Keratinocyte (primary cell): ENCODE results near the gene TOX2. TPM values are rescaled to one million over a fixed set of nuclear protein-coding genes. Genes with fewer than 3 reads are reported as not detected.

Source experiments
- DNase-seq: peaks from one replicate; pipeline ENCODE4 v3.0.0-alpha.2; 2011; ENCODE audit warnings: low read depth, missing footprints, low spot score
- FAIRE-seq: peaks from 2 replicates; lab custom pipeline; 2011; peaks lifted over from hg19 to GRCh38; lab: Jason Lieb, UNC
- H2AFZ ChIP-seq: 2 replicates; pipeline ENCODE4 v1.6.0; 2012; ENCODE audit warnings: low read length, control low read depth, inconsistent platforms; ENCODE audit not compliant: control insufficient read depth
- H3K27ac ChIP-seq: 2 replicates; pipeline ENCODE4 v1.5.1; 2011; ENCODE audit warnings: low read length; ENCODE audit not compliant: control insufficient read depth, insufficient read depth
- H3K27me3 ChIP-seq: 3 replicates; pipeline ENCODE4 v1.6.0; 2011; ENCODE audit warnings: low read length; ENCODE audit not compliant: control insufficient read depth, insufficient read depth; ENCODE audit errors: extremely low read depth
- H3K36me3 ChIP-seq, 2 experiments: 2 replicates in 1 of 2; 3 replicates in 1 of 2; pipeline ENCODE4 v1.5.1; 2011; ENCODE audit warnings: low read length in 2 of 2, mild to moderate bottlenecking in 1 of 2; ENCODE audit not compliant: control insufficient read depth in 2 of 2, insufficient read depth in 2 of 2; ENCODE audit errors: extremely low read depth in 1 of 2
- H3K4me1 ChIP-seq: 3 replicates; pipeline ENCODE4 v1.5.1; 2011; ENCODE audit warnings: low read length; ENCODE audit not compliant: control insufficient read depth, insufficient read depth; ENCODE audit errors: extremely low read depth
- H3K4me2 ChIP-seq: 3 replicates; pipeline ENCODE4 v1.6.0; 2011; ENCODE audit warnings: low read depth, low read length; ENCODE audit not compliant: control insufficient read depth, insufficient read depth; ENCODE audit errors: extremely low read depth
- H3K4me3 ChIP-seq, 3 experiments: fragments of 200-600 bp in 1 of 3; sonication (generic) in 1 of 3; 2 replicates in 2 of 3; 3 replicates in 1 of 3; pipeline ENCODE4 v1.5.1; 2011 to 2016; ENCODE audit warnings: low read length in 3 of 3, mild to moderate bottlenecking in 3 of 3, control low read depth in 2 of 3, inconsistent platforms in 1 of 3, low read depth in 1 of 3, mixed read lengths in 1 of 3, mixed run types in 1 of 3, moderate library complexity in 1 of 3; ENCODE audit not compliant: control insufficient read depth in 2 of 3, insufficient read depth in 2 of 3; ENCODE audit errors: extremely low read depth in 1 of 3
- H3K79me2 ChIP-seq: 2 replicates; pipeline ENCODE4 v1.6.0; 2012; ENCODE audit warnings: low read length; ENCODE audit not compliant: control insufficient read depth, insufficient read depth
- H3K9ac ChIP-seq: 3 replicates; pipeline ENCODE4 v1.6.0; 2011; ENCODE audit warnings: low read length; ENCODE audit not compliant: control insufficient read depth, insufficient read depth; ENCODE audit errors: extremely low read depth
- H3K9me1 ChIP-seq: 3 replicates; pipeline ENCODE4 v1.6.0; 2011; ENCODE audit warnings: low read length; ENCODE audit not compliant: control insufficient read depth, insufficient read depth; ENCODE audit errors: extremely low read depth
- H3K9me3 ChIP-seq: 2 replicates; pipeline ENCODE4 v1.5.1; 2012; ENCODE audit warnings: low read depth, low read length; ENCODE audit not compliant: control insufficient read depth
- H4K20me1 ChIP-seq: 3 replicates; pipeline ENCODE4 v1.6.0; 2011; ENCODE audit warnings: low read length; ENCODE audit not compliant: control insufficient read depth, insufficient read depth; ENCODE audit errors: extremely low read depth
- CTCF ChIP-seq, 3 experiments: IDR thresholded peaks in 1 of 3; conservative IDR thresholded peaks in 1 of 3; optimal IDR thresholded peaks in 1 of 3; 2 replicates in 2 of 3; 3 replicates in 1 of 3; pipeline versions ENCODE3 to v1.5.1; 2011; ENCODE audit warnings: low read length in 3 of 3, mild to moderate bottlenecking in 3 of 3, moderate library complexity in 2 of 3, control low read depth in 1 of 3, inconsistent platforms in 1 of 3; ENCODE audit not compliant: insufficient read depth in 2 of 3; ENCODE audit errors: extremely low read depth in 1 of 3
- EZH2 ChIP-seq: IDR thresholded peaks from one replicate; pipeline ENCODE4 v1.6.1; 2012; ENCODE audit warnings: inconsistent platforms, mild to moderate bottlenecking, low read length, moderate library complexity
- dilution Hi-C: fragments of 300-500 bp; cut with MboI; formaldehyde crosslinking; loops from one replicate; pipeline ENCODE4 v1.7.0; 2020; ENCODE audit warnings: low sequenced_read_pairs; ENCODE audit not compliant: extremely low pct_ligation_motif_present
- polyA plus RNA-seq, 5 experiments: library from polyadenylated mRNA; depleted of rRNA in 3 of 5; stranded (reverse) in 3 of 5; stranded (forward) in 1 of 5; unstranded in 1 of 5; fragments of >200 nt; gene quantifications; 1 replicate in 1 of 5; 2 replicates in 3 of 5; 3 replicates in 1 of 5; pipeline versions ENCODE4 v1.2.1 to v1.2.3, GENCODE V29; 2011 to 2012; ENCODE audit warnings: missing spikeins in 2 of 5, low read depth in 1 of 5, low replicate concordance in 1 of 5

The TOX2 gene
- polyA plus RNA-seq, 1 donor (not counting 4 experiments of a cell fraction or from before 2014, with no cell fraction given), result 0.20 TPM

GRCh38 chr20:43962530-43962929 is 47.9 kb downstream of the TOX2 start:
- Histone ChIP-seq H3K9ac (no peak overlapping the region), H3K4me3 (no peak overlapping the region), H3K36me3 (no peaks in the 10 kb centered on the region), H2AFZ (no peak overlapping the region), H3K9me3 (no peaks in the 10 kb centered on the region), H3K27me3 (peaks cover 3% of the 10 kb centered on the region), H4K20me1 (no peaks in the 10 kb centered on the region), H3K9me1 (no peaks in the 10 kb centered on the region), H3K4me1 (peaks cover 24% of the 10 kb centered on the region), H3K27ac (no peak overlapping the region), H3K4me2 (no peak overlapping the region), H3K79me2 (no peaks in the 10 kb centered on the region)
- dilution Hi-C loops, result no loop called here
- FAIRE-seq (no peak), DNase-seq (no peak)
- TF ChIP-seq EZH2 (no peak), CTCF (optimal IDR thresholded peaks at IDR 0.05 in 1 of 3, IDR thresholded peaks at IDR 0.05 in 1 of 3, conservative IDR thresholded peaks at IDR 0.05 in 1 of 3; ENCODE audit: extremely low read depth in 1 of 3, insufficient read depth in 2 of 3, low read length in 3 of 3) (no peak)

- Histone ChIP-seq H3K27ac (no peak overlapping the region), H3K4me1 (peaks cover 24% of the 10 kb centered on the region), H3K79me2 (no peaks in the 10 kb centered on the region), H3K4me3 (no peak overlapping the region), H4K20me1 (no peaks in the 10 kb centered on the region), H3K9me1 (no peaks in the 10 kb centered on the region), H3K9ac (no peak overlapping the region), H3K9me3 (no peaks in the 10 kb centered on the region), H3K27me3 (peaks cover 6% of the 10 kb centered on the region), H3K36me3 (no peaks in the 10 kb centered on the region), H3K4me2 (no peak overlapping the region), H2AFZ (no peak overlapping the region)
- no peak for DNase-seq
- dilution Hi-C loops, result no loop called here
- TF ChIP-seq EZH2 (no peak), CTCF (optimal IDR thresholded peaks at IDR 0.05 in 1 of 3, IDR thresholded peaks at IDR 0.05 in 1 of 3, conservative IDR thresholded peaks at IDR 0.05 in 1 of 3; ENCODE audit: extremely low read depth in 1 of 3, insufficient read depth in 2 of 3, low read length in 3 of 3) (no peak)
- FAIRE-seq, result no peak
Measured at GRCh38 chr20:43963233-43963632, 48.6 kb downstream of the TOX2 start.
